Mesodermal cell (in vitro differentiated cells): ENCODE results near the gene PDCD11.
A peak's percentile ranks its signal among the peaks of the same experiment; 100 is the strongest.

Experiments
- H3K27ac ChIP-seq: 2 replicates; pipeline ENCODE4 v1.7.0; 2013; ENCODE audit warnings: mild to moderate bottlenecking, low read depth, low read length, moderate library complexity; ENCODE audit not compliant: severe bottlenecking
- H3K36me3 ChIP-seq: 2 replicates; pipeline ENCODE4 v1.7.1; 2013; ENCODE audit warnings: mild to moderate bottlenecking, low read length, moderate library complexity; ENCODE audit not compliant: control insufficient read depth, insufficient read depth
- H3K4me1 ChIP-seq: one replicate; pipeline ENCODE4 v1.7.1; 2013; ENCODE audit warnings: mild to moderate bottlenecking, low read length; ENCODE audit not compliant: insufficient read depth, control insufficient read depth, poor library complexity, severe bottlenecking
- H3K4me3 ChIP-seq: 2 replicates; pipeline ENCODE4 v1.7.0; 2013; ENCODE audit warnings: low read length, control low read depth, mild to moderate bottlenecking; ENCODE audit not compliant: insufficient read depth, poor library complexity, severe bottlenecking; ENCODE audit errors: extremely low read depth
- H3K9me3 ChIP-seq: 2 replicates; pipeline ENCODE4 v1.7.1; 2013; ENCODE audit warnings: mild to moderate bottlenecking, low read length, moderate library complexity; ENCODE audit not compliant: control insufficient read depth
- WGBS, 2 experiments: methylation state at CpG; one replicate each; pipeline ENCODE4 v1.1.5; 2013; ENCODE audit warnings: missing lambda C conversion rate in 2 of 2; ENCODE audit not compliant: insufficient coverage in 2 of 2; 5-methylcytosine and 5-hydroxymethylcytosine counted together

The PDCD11 gene

DNA sequence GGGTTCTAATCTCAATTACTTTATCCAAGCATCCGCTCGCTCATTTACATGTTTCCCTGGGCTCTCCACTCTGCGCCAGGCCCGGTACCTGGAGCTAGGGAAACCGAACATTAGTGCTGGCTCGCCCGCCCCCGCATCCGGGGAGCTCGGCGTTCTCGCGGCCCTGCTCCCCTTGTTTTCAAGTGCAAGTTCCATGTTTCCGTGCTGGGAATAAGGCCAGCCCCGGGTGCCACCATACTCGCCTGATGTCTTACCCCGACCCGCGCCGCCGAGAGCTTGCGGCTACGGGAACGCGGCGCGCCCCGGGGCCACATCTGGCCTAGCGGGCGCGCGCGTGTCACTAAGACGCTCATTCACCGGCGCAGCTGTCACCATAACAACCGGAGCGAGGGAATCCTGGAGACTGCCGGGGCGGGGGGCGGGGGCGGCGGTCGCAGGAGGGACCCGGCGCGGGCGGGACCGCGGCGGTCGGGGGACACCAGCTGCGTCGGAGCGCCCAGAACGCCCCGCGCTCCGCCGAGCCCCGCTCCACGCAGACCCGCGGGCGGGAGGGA is 97.0 kb downstream of the PDCD11 start, which contains the start of gene NEURL1:
NEURL1 (plus strand) TSS at position 344 of the 554 bp plus-strand sequence. CDS start 683 bp downstream, outside the sequence.
- Histone ChIP-seq H3K36me3 (no peaks in the 10 kb centered on the region), H3K27ac (peak within 1 kb of the TSS; percentile 75), H3K4me1 (peaks cover 23% of the 10 kb centered on the region), H3K9me3 (no peaks in the 10 kb centered on the region), H3K4me3 (peak within 1 kb of the TSS; percentile 45)
- 6% methylated on average over 60 to 63 of the region's 65 CpGs for WGBS, 2 experiments

DNA sequence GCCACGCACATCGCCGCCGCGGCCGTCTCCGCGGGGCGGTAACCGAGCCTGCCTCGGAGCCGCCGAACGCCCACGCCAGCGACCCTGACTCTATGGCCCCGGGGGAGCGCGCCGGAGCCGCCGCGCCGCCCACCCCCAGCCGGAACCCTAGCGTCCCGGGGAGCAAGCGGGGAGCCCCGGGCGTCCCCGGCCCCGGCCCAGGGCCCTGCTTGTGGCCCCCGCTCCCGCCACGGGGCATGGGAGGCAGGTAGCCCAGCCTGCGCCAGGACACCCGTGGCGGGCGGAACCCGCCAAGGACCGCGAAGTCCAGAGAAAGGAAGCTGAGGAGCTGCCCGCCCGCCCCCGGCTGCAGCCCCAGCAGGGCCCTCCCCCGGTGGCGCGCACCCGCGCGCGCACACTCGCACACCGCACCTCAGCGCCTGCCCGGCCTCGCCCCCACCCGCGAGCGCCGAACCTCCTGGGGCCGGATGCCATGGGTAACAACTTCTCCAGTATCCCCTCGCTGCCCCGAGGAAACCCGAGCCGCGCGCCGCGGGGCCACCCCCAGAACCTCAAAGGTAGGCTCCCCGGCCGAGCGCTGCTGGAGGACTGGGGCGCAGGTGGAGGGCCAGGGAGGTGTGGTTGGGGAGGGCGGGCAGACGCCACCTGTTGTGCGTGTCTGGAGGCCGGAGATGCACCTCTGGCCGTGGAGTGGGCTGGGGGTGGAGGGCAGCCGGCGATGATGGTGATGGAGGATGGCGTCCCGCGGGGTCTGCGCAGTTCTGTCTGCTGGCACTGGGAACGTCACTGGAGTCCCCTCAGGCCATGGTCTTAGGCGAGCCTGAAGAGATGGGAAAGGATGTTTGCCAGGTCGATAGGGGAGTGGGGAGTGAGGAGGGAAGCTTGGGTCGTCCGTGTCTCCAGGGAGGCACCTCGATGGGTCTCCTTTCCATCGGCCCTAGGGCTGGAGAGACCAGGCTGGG is 97.8 kb downstream of the PDCD11 start:
- no peaks in the 10 kb centered on the region for H3K36me3 ChIP-seq
- H3K27ac ChIP-seq, result no peak overlapping the region
- peak overlapping the region; percentile 45 for H3K4me3 ChIP-seq
- peaks cover 23% of the 10 kb centered on the region for H3K4me1 ChIP-seq
- no peaks in the 10 kb centered on the region for H3K9me3 ChIP-seq
- 0 to 1% methylated on average over 50 to 77 of the region's 92 CpGs for WGBS, 2 experiments

DNA sequence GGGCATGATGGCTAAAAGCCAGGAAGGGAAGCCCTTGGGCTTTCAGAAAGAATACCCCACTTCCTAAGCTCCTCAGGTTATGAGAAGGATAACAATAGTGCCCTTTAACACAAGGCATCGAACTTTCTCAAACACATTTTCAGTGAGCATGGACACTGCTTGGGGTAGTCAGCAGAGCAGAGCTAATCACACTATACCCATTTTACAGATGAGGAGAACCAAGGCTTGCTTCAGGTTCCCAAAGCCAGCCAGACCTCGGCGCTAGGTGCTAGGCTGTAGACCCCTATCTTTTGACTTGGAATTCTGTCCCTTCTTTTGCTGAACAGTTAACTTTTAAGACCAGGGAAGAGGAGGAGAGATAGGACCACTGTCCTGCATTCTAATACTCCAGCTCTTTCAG is 98.9 kb downstream of the PDCD11 start:
- no peaks in the 10 kb centered on the region for H3K9me3 ChIP-seq
- WGBS, 2 experiments, result 92 to 93% methylated on average over 3 of the region's 3 CpGs
- no peak overlapping the region for H3K4me3 ChIP-seq
- peaks cover 23% of the 10 kb centered on the region for H3K4me1 ChIP-seq
- H3K27ac ChIP-seq, result no peak overlapping the region
- no peaks in the 10 kb centered on the region for H3K36me3 ChIP-seq
